Liver (tissue), 9 donors: Measurements from ENCODE around the gene UNC5CL. TPM values are rescaled to one million over a fixed set of nuclear protein-coding genes. Genes with fewer than 3 reads are reported as not detected.

ENCODE experiments used
- DNase-seq: peaks from one replicate; pipeline ENCODE4 v3.0.0-alpha.2; 2017; ENCODE audit warnings: low spot score
- H3K27ac ChIP-seq, 2 donors: one replicate each; pipeline ENCODE4 v1.7.0; 2013; ENCODE audit warnings: inconsistent platforms in 2 of 2, low read length in 2 of 2, control low read depth in 1 of 2, low read depth in 1 of 2, mild to moderate bottlenecking in 1 of 2
- H3K27me3 ChIP-seq, 4 donors: one replicate each; pipeline versions ENCODE4 v1.6.1 to v1.7.0; 2013; ENCODE audit warnings: low read length in 3 of 4, inconsistent platforms in 1 of 4, mild to moderate bottlenecking in 1 of 4, moderate library complexity in 1 of 4; ENCODE audit not compliant: control insufficient read depth in 4 of 4, insufficient read depth in 4 of 4
- H3K36me3 ChIP-seq, 4 donors: one replicate each; pipeline versions ENCODE4 v1.6.1 to v1.7.0; 2013; ENCODE audit warnings: low read length in 3 of 4, mild to moderate bottlenecking in 3 of 4, low read depth in 1 of 4, moderate library complexity in 1 of 4; ENCODE audit not compliant: control insufficient read depth in 4 of 4, insufficient read depth in 3 of 4
- H3K4me1 ChIP-seq, 4 donors: one replicate each; pipeline versions ENCODE4 v1.6.1 to v1.7.0; 2013; ENCODE audit warnings: low read length in 3 of 4, mild to moderate bottlenecking in 3 of 4, moderate library complexity in 1 of 4; ENCODE audit not compliant: control insufficient read depth in 4 of 4, insufficient read depth in 4 of 4
- H3K4me3 ChIP-seq, 3 donors: one replicate each; pipeline versions ENCODE4 v1.6.1 to v1.7.0; 2013; ENCODE audit warnings: low read length in 3 of 3, control low read depth in 1 of 3, low read depth in 1 of 3, mild to moderate bottlenecking in 1 of 3
- H3K9ac ChIP-seq, 2 donors: one replicate each; pipeline ENCODE4 v1.7.0; 2013; ENCODE audit warnings: low read length in 2 of 2, mild to moderate bottlenecking in 2 of 2, moderate library complexity in 2 of 2, control low read depth in 1 of 2, low read depth in 1 of 2
- H3K9me3 ChIP-seq, 4 donors: one replicate each; pipeline versions ENCODE4 v1.6.1 to v1.7.0; 2013; ENCODE audit warnings: low read length in 3 of 4; ENCODE audit not compliant: control insufficient read depth in 4 of 4
- ATF3 ChIP-seq: IDR thresholded peaks from 2 replicates; pipeline ENCODE4 v1.6.1; 2016; ENCODE audit warnings: antibody characterized with exemption
- CTCF ChIP-seq: fragments of 150-350 bp; IDR thresholded peaks from 2 replicates; pipeline ENCODE4 v1.5.1; 2017; ENCODE audit warnings: improper control_type of control experiment, low read depth, low read length; ENCODE audit not compliant: missing input control
- EGR1 ChIP-seq, 2 donors: IDR thresholded peaks; 2 replicates each; pipeline ENCODE4 v1.6.1; 2016 to 2018; ENCODE audit warnings: antibody characterized with exemption in 2 of 2, low read depth in 2 of 2
- FOXA1 ChIP-seq: IDR thresholded peaks from 2 replicates; pipeline ENCODE4 v1.6.1; 2016; ENCODE audit warnings: antibody characterized with exemption
- FOXA2 ChIP-seq: IDR thresholded peaks from 2 replicates; pipeline ENCODE4 v1.6.1; 2016; ENCODE audit warnings: antibody characterized with exemption
- GABPA ChIP-seq, 2 donors: IDR thresholded peaks in 1 of 2; conservative IDR thresholded peaks in 1 of 2; 2 replicates each; pipeline ENCODE4 v1.6.1; 2016; ENCODE audit warnings: antibody characterized with exemption in 2 of 2, mild to moderate bottlenecking in 1 of 2, moderate library complexity in 1 of 2
- HNF4A ChIP-seq, 2 donors: conservative IDR thresholded peaks; 2 replicates each; pipeline ENCODE4 v1.6.1; 2016; ENCODE audit warnings: antibody characterized with exemption in 2 of 2, mild to moderate bottlenecking in 2 of 2
- HNF4G ChIP-seq: IDR thresholded peaks from 2 replicates; pipeline ENCODE4 v1.6.1; 2016; ENCODE audit warnings: antibody characterized with exemption
- JUND ChIP-seq, 2 donors: IDR thresholded peaks; 2 replicates each; pipeline ENCODE4 v1.6.1; 2016; ENCODE audit warnings: antibody characterized with exemption in 2 of 2
- MAX ChIP-seq: IDR thresholded peaks from 2 replicates; pipeline ENCODE4 v1.6.1; 2016; ENCODE audit warnings: antibody characterized with exemption
- NR2F2 ChIP-seq: IDR thresholded peaks from 2 replicates; pipeline ENCODE4 v1.6.1; 2016; ENCODE audit warnings: antibody characterized with exemption
- RAD21 ChIP-seq, 2 donors: IDR thresholded peaks; 2 replicates each; pipeline ENCODE4 v1.6.1; 2016; ENCODE audit warnings: antibody characterized with exemption in 2 of 2, mild to moderate bottlenecking in 2 of 2
- REST ChIP-seq: IDR thresholded peaks from 2 replicates; pipeline ENCODE4 v1.6.1; 2016; ENCODE audit warnings: antibody characterized with exemption, mild to moderate bottlenecking
- RXRA ChIP-seq, 2 donors: IDR thresholded peaks; 2 replicates each; pipeline ENCODE4 v1.6.1; 2017 to 2018; ENCODE audit warnings: antibody characterized with exemption in 2 of 2, mild to moderate bottlenecking in 1 of 2
- SP1 ChIP-seq: IDR thresholded peaks from 2 replicates; pipeline ENCODE4 v1.6.1; 2018; ENCODE audit warnings: antibody characterized with exemption, mild to moderate bottlenecking
- TAF1 ChIP-seq: conservative IDR thresholded peaks from 2 replicates; pipeline ENCODE4 v1.6.1; 2016; ENCODE audit warnings: antibody characterized with exemption, mild to moderate bottlenecking
- YY1 ChIP-seq: IDR thresholded peaks from 2 replicates; pipeline ENCODE4 v1.6.1; 2016; ENCODE audit warnings: antibody characterized with exemption, mild to moderate bottlenecking
- WGBS: extraction: QIAGEN DNeasy Blood & Tissue Kit; methylation state at CpG from one replicate; pipeline ENCODE4 v1.1.7; 2013; 5-methylcytosine and 5-hydroxymethylcytosine counted together
- polyA plus RNA-seq, 2 donors: library from polyadenylated mRNA; stranded (reverse) in 1 of 2; unstranded in 1 of 2; fragments of 200-250 nt in 1 of 2; fragments of >200 nt in 1 of 2; fragmentation: Nextera tagmentation in 1 of 2; extraction: Ambion mirVana in 1 of 2; gene quantifications; one replicate each; pipeline versions ENCODE4 v1.2.1 to v1.2.3, GENCODE V29; 2013 to 2015
- total RNA-seq, 2 donors: library from RNA; depleted of rRNA; stranded (reverse); fragments of >200 nt; gene quantifications; one replicate each; pipeline ENCODE4 v1.2.3, GENCODE V29; 2014
- TF ChIP-seq, protein P1 (sequence below): IDR thresholded peaks from 2 replicates; pipeline ENCODE4 v1.6.1; 2016; ENCODE audit warnings: antibody characterized with exemption
- donor health status: healthy.
- donor health status: healthy.
- donor health status: healthy.
- donor health status: healthy.
- donor health status: healthy.

UNC5CL gene
- total and polyA plus RNA-seq, 4 donors: 4.7 to 41.9 (median 17.2) TPM

DNA sequence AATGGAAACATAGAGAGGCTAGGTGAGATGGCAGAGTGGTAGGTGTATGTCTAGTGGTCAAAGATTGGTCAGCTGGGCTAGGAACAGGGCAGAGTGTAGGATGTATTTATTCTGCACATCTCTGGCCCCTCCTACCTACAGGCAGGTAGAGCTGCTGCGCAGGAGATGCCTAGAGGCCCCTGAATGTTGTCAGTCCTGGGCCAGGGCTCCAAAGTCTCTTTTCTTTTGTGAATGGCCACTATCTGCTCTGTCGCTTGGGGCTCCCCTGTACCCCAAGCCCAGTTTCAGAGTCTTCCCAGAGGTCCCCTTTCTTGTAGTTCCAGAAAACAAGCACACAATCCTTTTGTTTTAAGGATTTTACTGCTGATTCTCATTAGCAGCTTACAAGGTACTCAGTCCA lies 8.3 kb upstream of the UNC5CL start:
- Histone ChIP-seq H3K4me3 (no peak overlapping the region), H3K9me3 (no peaks in the 10 kb centered on the region), H3K27ac (no peak overlapping the region), H3K9ac (no peak overlapping the region), H3K27me3 (no peaks in the 10 kb centered on the region), H3K4me1 (peaks cover 6 to 30% (median 21%) of the 10 kb centered on the region in 4 donors), H3K36me3 (no peaks in the 10 kb centered on the region)
- no peak for DNase-seq
- WGBS: 97% methylated on average over 2 of the region's 2 CpGs
- no peak for TF ChIP-seq RAD21 (IDR thresholded peaks at IDR 0.05)
- no peak for TF ChIP-seq SP1
- TF ChIP-seq FOXA2: no peak
- TF ChIP-seq, protein P1, sequence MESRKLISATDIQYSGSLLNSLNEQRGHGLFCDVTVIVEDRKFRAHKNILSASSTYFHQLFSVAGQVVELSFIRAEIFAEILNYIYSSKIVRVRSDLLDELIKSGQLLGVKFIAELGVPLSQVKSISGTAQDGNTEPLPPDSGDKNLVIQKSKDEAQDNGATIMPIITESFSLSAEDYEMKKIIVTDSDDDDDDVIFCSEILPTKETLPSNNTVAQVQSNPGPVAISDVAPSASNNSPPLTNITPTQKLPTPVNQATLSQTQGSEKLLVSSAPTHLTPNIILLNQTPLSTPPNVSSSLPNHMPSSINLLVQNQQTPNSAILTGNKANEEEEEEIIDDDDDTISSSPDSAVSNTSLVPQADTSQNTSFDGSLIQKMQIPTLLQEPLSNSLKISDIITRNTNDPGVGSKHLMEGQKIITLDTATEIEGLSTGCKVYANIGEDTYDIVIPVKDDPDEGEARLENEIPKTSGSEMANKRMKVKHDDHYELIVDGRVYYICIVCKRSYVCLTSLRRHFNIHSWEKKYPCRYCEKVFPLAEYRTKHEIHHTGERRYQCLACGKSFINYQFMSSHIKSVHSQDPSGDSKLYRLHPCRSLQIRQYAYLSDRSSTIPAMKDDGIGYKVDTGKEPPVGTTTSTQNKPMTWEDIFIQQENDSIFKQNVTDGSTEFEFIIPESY: no peak
- TF ChIP-seq TAF1: no peak
- no peak for TF ChIP-seq CTCF
- TF ChIP-seq NR2F2: no peak
- no peak for TF ChIP-seq HNF4A (conservative IDR thresholded peaks at IDR 0.05)
- no peak for TF ChIP-seq HNF4G
- no peak for TF ChIP-seq MAX
- TF ChIP-seq YY1: no peak
- TF ChIP-seq JUND (IDR thresholded peaks at IDR 0.05): no peak
- TF ChIP-seq RXRA (IDR thresholded peaks at IDR 0.05): no peak
- TF ChIP-seq GABPA (IDR thresholded peaks at IDR 0.05 in 1 of 2, conservative IDR thresholded peaks at IDR 0.05 in 1 of 2): no peak
- TF ChIP-seq ATF3: no peak
- no peak for TF ChIP-seq EGR1 (IDR thresholded peaks at IDR 0.05; ENCODE audit: low read depth in 2 of 2)
- no peak for TF ChIP-seq FOXA1

DNA sequence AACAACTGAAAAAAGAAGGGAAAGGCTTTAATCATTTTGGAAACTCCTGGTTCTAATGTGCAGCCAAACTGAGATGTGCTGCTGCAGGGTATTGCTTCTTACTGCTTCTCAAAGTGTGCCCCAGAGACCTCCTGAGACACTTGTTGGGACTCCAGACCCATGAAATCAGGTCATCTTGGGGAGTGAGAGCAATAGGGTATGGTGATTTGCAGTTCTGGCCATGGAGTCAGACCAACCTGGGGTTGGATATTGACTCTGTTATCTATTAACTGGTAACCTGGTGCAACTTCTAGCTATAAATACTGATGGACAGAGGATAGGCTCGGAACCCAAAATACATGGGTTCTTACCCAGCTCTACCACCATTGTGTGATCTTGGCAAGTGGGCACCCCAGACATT lies 7.1 kb upstream of the UNC5CL start:
- peak overlapping the region; percentile 66 to 79 for H3K27ac ChIP-seq
- TF ChIP-seq TAF1: peak; percentile 83
- TF ChIP-seq HNF4G: no peak
- TF ChIP-seq ATF3: no peak
- TF ChIP-seq RAD21 (IDR thresholded peaks at IDR 0.05): no peak
- TF ChIP-seq, protein P1: no peak
- TF ChIP-seq EGR1 (IDR thresholded peaks at IDR 0.05; ENCODE audit: low read depth in 2 of 2): no peak
- peak; percentile 39 to 55 for TF ChIP-seq HNF4A (conservative IDR thresholded peaks at IDR 0.05)
- no peak for TF ChIP-seq FOXA1
- peak; percentile 77 for TF ChIP-seq SP1
- TF ChIP-seq GABPA (IDR thresholded peaks at IDR 0.05 in 1 of 2, conservative IDR thresholded peaks at IDR 0.05 in 1 of 2): no peak
- TF ChIP-seq MAX: no peak
- TF ChIP-seq REST: peak; percentile 54
- TF ChIP-seq CTCF: no peak
- TF ChIP-seq JUND (IDR thresholded peaks at IDR 0.05): no peak
- peak; percentile 70 for TF ChIP-seq YY1
- no peak for TF ChIP-seq NR2F2
- TF ChIP-seq FOXA2: no peak

More for the DNA sequence above, 7.1 kb upstream of the UNC5CL start:
- no peak overlapping the region for H3K4me3 ChIP-seq
- H3K27me3 ChIP-seq: no peaks in the 10 kb centered on the region
- H3K9ac ChIP-seq: no peak overlapping the region
- WGBS: 46% methylated on average over 1 of the region's 1 CpG
- H3K4me1 ChIP-seq: peaks cover 6 to 31% (median 21%) of the 10 kb centered on the region in 4 donors
- no peaks in the 10 kb centered on the region for H3K9me3 ChIP-seq
- no peaks in the 10 kb centered on the region for H3K36me3 ChIP-seq
- peak; percentile 32 for DNase-seq
